ENCODE measurements around the gene SCMH1.

The SCMH1 gene

DNA sequence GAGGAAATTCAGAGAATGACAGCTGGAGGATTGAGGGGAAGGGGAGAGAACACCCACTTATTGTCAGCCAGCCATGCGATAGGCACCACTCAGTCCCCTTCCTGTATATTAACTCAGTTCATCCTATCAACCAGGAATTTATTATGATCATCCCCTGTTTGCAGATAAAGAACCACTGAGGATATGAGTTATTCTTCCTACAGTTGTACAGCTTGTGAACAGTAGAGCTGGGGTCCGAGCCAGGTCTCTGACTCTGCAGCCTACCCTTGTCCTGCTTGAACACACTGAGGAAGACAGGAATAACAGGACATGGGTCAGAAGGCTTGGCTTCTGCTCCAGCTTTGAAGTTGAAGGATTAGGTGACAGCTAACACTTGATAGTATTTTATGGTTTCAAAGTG is 42.0 kb upstream of the SCMH1 start:
- TF ChIP-seq, protein P1, sequence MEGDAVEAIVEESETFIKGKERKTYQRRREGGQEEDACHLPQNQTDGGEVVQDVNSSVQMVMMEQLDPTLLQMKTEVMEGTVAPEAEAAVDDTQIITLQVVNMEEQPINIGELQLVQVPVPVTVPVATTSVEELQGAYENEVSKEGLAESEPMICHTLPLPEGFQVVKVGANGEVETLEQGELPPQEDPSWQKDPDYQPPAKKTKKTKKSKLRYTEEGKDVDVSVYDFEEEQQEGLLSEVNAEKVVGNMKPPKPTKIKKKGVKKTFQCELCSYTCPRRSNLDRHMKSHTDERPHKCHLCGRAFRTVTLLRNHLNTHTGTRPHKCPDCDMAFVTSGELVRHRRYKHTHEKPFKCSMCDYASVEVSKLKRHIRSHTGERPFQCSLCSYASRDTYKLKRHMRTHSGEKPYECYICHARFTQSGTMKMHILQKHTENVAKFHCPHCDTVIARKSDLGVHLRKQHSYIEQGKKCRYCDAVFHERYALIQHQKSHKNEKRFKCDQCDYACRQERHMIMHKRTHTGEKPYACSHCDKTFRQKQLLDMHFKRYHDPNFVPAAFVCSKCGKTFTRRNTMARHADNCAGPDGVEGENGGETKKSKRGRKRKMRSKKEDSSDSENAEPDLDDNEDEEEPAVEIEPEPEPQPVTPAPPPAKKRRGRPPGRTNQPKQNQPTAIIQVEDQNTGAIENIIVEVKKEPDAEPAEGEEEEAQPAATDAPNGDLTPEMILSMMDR (IDR thresholded peaks at IDR 0.05; ENCODE audit: borderline replicate concordance, control extremely low read depth, extremely low read depth, insufficient read depth, missing control alignments), result no peak
- no peak for DNase-seq (ENCODE audit: low spot score)
- in situ Hi-C loops (cut with MboI; ENCODE audit: low sequenced_read_pairs, unreplicated experiment), result no loop called here

- peak; percentile 70 for DNase-seq (ENCODE audit: low spot score)
- in situ Hi-C loops (cut with MboI; ENCODE audit: low sequenced_read_pairs, unreplicated experiment), result no loop called here
- TF ChIP-seq, protein P1 (IDR thresholded peaks at IDR 0.05; ENCODE audit: borderline replicate concordance, control extremely low read depth, extremely low read depth, insufficient read depth, missing control alignments), result peak; percentile 81
Observed at GRCh38 chr1:41282679-41283317, 40.7 kb upstream of the SCMH1 start.

GRCh38 chr1:41281334-41281733 is 39.2 kb upstream of the SCMH1 start:
- in situ Hi-C loops (cut with MboI; ENCODE audit: low sequenced_read_pairs, unreplicated experiment), result no loop called here
- TF ChIP-seq, protein P1 (IDR thresholded peaks at IDR 0.05; ENCODE audit: borderline replicate concordance, control extremely low read depth, extremely low read depth, insufficient read depth, missing control alignments), result no peak
- DNase-seq (ENCODE audit: low spot score), result no peak

- in situ Hi-C loops (cut with MboI; ENCODE audit: low sequenced_read_pairs, unreplicated experiment), result no loop called here
Observed at GRCh38 chr1:41280202-41281032, 38.3 kb upstream of the SCMH1 start.

DNA sequence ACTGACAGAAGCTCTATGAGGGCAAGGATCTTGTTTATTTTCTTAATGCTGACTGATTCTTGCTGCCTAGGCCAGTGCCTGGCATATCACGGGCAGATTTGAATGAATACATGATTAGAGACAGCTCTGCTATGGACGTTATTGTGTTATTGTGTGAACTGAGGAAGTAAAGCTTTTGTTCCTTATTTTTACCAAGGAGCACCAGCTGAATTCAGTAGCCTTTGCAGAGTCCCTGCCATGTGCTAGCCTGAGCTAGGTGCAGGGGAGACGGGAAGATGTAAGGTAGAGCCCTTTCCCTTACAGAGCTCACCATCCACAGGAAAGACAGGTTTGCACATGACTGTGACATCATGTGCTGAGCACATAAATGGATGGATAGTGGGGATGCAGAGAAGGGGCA is 36.0 kb upstream of the SCMH1 start:
- in situ Hi-C loops (cut with MboI; ENCODE audit: low sequenced_read_pairs, unreplicated experiment), result no loop called here
- no peak for DNase-seq (ENCODE audit: low spot score)
- TF ChIP-seq, protein P1 (IDR thresholded peaks at IDR 0.05; ENCODE audit: borderline replicate concordance, control extremely low read depth, extremely low read depth, insufficient read depth, missing control alignments), result no peak

More at GRCh38 chr1:41280202-41281032, 38.3 kb upstream of the SCMH1 start:
- no peak for DNase-seq (ENCODE audit: low spot score)
- TF ChIP-seq, protein P1 (IDR thresholded peaks at IDR 0.05; ENCODE audit: borderline replicate concordance, control extremely low read depth, extremely low read depth, insufficient read depth, missing control alignments), result no peak

GRCh38 chr1:41277371-41277975 is 35.4 kb upstream of the SCMH1 start:
- in situ Hi-C loops (cut with MboI; ENCODE audit: low sequenced_read_pairs, unreplicated experiment), result no loop called here
- TF ChIP-seq, protein P1 (IDR thresholded peaks at IDR 0.05; ENCODE audit: borderline replicate concordance, control extremely low read depth, extremely low read depth, insufficient read depth, missing control alignments), result no peak

More at GRCh38 chr1:41277371-41277975, 35.4 kb upstream of the SCMH1 start:
- DNase-seq (ENCODE audit: low spot score), result no peak

All from GM13976 (cell line).